NCI-H82 treated with DMSO at 0.1 percent for 48 hours (cell line): ENCODE results near the gene CHST4.
A peak's percentile ranks its signal among the peaks of the same experiment; 100 is the strongest.
"Not testable (repeated sequence)": the region's sequence is repeated elsewhere in the genome, so short reads cannot be mapped to it uniquely, and the experiment has no call there.

Experiments used
- DNase-seq: peaks from one replicate; lab custom pipeline; 2025; ENCODE audit not compliant: unreplicated experiment; lab: John Stamatoyannopoulos, UW

Gene CHST4

GRCh38 chr16:71524566-71525553 lies 1.4 kb upstream of the CHST4 start:
- DNase-seq = no peak

GRCh38 chr16:71528257-71528656 lies 2.0 kb downstream of the CHST4 start:
- no peak for DNase-seq

GRCh38 chr16:71528863-71529262 lies 2.6 kb downstream of the CHST4 start:
- no peak for DNase-seq

- DNase-seq = no peak
These were observed 6.1 kb downstream of the CHST4 start for GRCh38 chr16:71532366-71532765.

GRCh38 chr16:71536752-71537499 lies 10.7 kb downstream of the CHST4 start:
- DNase-seq = no peak

- peak; percentile 2 for DNase-seq
These were observed 11.4 kb downstream of the CHST4 start for GRCh38 chr16:71537643-71538042.

GRCh38 chr16:71542377-71542776 lies 16.2 kb downstream of the CHST4 start:
- DNase-seq = peak; percentile 29

GRCh38 chr16:71547168-71547567 lies 20.9 kb downstream of the CHST4 start:
- no peak for DNase-seq

GRCh38 chr16:71552698-71553503 lies 26.7 kb downstream of the CHST4 start:
- no peak for DNase-seq

- no peak for DNase-seq
These were observed 29.1 kb downstream of the CHST4 start for GRCh38 chr16:71555230-71555891.

- DNase-seq = no peak
These were observed 31.1 kb downstream of the CHST4 start for GRCh38 chr16:71557299-71557698.

- DNase-seq = no peak
These were observed 31.8 kb downstream of the CHST4 start for GRCh38 chr16:71557954-71558582.

- no peak for DNase-seq
These were observed 33.6 kb downstream of the CHST4 start for GRCh38 chr16:71559855-71560254.

GRCh38 chr16:71561886-71562285 lies 35.7 kb downstream of the CHST4 start:
- DNase-seq = not testable (repeated sequence)

- DNase-seq = no peak
These were observed 36.3 kb downstream of the CHST4 start for GRCh38 chr16:71562552-71562951.

GRCh38 chr16:71564335-71564967 lies 38.2 kb downstream of the CHST4 start:
- no peak for DNase-seq

- no peak for DNase-seq
These were observed 39.8 kb downstream of the CHST4 start for GRCh38 chr16:71565812-71566700.

GRCh38 chr16:71567931-71568330 lies 41.7 kb downstream of the CHST4 start:
- no peak for DNase-seq

GRCh38 chr16:71568551-71568950 lies 42.3 kb downstream of the CHST4 start:
- DNase-seq = no peak
